Activated naive CD8-positive, alpha-beta T cell treated with anti-CD3 and anti-CD28 coated beads, Interleukin-2, amount 50 U/mL, for 16 hours (primary cell): ENCODE data around the gene ASTN2.

ENCODE experiments used
- DNase-seq: peaks from one replicate; pipeline ENCODE4 v3.0.0-alpha.2; 2020; ENCODE audit warnings: low read depth, low spot score

Gene ASTN2

GRCh38 chr9:116524778-116525470 lies 889.9 kb downstream of the ASTN2 start:
- DNase-seq = no peak

DNA sequence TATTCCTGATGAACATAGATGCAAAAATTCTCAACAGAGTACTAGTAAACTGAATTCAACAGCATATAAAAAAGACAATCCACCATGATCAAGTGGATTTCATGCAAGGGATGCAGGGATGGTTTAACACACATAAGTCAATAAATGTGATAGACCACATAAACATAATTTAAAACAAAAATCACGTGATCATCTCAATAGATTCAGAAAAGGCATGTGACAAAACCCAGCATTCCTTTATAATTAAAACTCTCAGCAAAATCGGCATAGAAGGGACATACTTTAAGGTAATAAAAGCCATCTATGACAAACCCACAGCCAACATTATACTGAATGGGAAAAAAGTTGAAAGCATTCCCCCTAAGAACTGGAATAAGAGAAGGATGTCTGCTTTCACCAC lies 894.6 kb downstream of the ASTN2 start:
- DNase-seq = no peak

DNA sequence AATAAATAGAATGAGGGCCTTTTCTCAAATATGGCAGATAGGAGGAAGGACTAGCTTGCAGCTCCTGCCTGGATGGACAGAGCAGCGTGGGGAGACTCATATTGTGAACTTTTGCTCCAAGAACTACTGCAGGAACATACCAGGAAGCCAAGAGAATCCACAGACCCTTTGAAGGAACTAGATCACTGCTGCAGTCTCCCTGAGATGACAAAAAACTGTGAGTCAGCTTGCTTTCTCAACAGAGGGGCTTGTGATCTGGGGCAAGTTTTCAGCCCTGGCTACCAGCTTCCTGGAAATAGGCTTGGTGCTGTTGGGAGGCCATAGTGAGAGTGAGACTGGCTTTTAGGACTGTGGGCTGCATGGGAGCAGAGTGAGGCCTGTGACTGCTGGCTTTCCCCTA lies 898.4 kb downstream of the ASTN2 start:
- no peak for DNase-seq

- DNase-seq = no peak
These were observed 899.3 kb downstream of the ASTN2 start for GRCh38 chr9:116515541-116515940.

GRCh38 chr9:116506685-116507084 lies 908.2 kb downstream of the ASTN2 start:
- no peak for DNase-seq

GRCh38 chr9:116504893-116505480 lies 909.9 kb downstream of the ASTN2 start:
- DNase-seq = no peak

GRCh38 chr9:116504081-116504480 lies 910.8 kb downstream of the ASTN2 start:
- DNase-seq = no peak

- no peak for DNase-seq
These were observed 912.1 kb downstream of the ASTN2 start for GRCh38 chr9:116502746-116503145.

DNA sequence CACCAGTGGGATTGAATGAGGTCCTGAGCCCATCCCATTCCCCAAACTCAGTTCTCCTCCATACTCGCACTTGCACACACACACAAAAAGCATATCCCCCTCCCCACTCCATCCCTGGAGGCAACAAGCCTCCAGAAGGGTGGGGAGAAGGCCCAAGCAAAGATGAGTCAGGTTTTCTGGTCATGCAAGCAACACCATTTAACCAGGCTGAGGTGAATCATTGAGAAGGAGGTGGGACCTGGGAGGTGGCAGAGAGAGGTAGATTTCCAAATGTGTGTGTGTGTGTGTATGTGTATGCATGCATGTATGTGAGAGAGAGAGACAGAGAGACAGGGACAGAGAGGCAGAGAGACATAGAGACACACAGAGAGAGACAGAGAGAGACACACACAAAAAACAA lies 913.0 kb downstream of the ASTN2 start:
- DNase-seq = no peak

- no peak for DNase-seq
These were observed 914.6 kb downstream of the ASTN2 start for GRCh38 chr9:116499986-116500871.

DNA sequence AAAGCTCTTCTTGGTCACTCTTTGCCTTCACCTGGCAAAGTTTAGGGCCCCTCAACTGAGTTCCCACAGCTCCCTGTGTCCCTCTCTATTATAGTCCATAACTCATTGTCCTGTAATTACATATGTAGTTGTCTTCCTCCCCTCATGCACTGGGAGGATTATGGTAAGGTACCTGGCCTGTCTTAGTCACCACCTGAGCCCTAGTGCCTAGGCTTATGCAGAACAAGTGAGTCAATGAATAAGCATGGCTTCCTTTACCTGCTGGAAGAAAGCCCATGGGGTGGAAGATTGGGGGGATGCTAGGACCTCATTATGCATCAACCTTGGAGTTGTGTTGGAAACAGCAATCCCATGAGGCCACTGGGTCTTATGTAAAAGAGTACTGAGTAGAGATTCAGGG lies 915.4 kb downstream of the ASTN2 start:
- DNase-seq = no peak

DNA sequence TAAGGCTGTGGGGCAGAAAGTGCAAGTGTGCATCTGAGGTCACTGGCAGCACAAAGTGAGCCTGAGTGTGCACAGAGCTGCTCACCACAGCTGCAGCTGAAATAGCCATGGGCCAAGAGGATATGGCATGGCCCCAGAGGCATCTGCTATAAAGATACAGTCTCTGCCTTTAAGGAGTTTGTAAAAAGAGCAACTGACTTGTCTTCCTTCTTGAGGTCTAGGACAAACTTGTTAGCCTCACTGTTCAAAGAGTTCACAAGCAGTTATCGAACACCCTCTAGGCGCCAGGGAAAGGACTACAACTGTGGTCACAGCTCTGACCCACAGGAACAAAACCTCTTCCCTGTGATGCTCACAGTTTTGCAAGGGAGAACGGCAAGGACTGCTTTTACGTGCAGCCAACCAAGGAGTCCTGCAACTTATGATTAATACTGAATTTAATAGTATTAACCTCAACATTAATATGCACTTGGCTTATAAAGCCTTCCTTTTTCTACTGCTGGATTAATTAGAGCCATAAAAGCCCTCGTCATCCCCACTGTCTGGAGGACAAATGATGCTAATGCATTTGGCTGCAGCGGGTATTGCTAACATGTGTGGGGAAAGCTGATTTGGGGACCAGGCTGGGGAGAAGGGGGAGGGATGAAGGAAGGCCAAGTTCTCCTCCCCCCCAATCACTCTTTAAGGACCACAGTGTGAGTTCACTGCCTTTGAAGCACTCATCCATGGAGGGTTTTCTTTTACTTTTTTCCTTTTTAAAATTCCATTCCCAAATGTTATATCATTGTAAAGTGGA lies 917.6 kb downstream of the ASTN2 start:
- no peak for DNase-seq

DNA sequence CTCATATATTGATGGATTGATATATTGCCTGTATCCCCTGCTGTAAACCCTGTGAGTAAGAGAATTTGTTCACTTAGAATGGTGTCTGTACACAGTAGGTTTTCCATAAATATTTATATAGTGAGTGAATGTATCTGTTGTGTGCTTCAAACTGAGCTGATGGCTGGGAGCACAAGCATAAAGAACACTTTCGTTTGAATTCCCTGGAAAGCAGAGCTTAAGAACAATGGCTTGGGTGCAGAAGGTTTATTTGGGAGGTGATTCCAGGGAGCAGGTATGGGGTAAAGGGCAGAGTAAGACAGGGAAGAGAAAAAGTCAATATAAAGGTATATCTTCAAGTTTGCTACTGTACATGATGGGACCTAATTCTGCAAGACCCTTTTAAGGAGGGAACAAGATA lies 918.7 kb downstream of the ASTN2 start:
- DNase-seq = no peak

DNA sequence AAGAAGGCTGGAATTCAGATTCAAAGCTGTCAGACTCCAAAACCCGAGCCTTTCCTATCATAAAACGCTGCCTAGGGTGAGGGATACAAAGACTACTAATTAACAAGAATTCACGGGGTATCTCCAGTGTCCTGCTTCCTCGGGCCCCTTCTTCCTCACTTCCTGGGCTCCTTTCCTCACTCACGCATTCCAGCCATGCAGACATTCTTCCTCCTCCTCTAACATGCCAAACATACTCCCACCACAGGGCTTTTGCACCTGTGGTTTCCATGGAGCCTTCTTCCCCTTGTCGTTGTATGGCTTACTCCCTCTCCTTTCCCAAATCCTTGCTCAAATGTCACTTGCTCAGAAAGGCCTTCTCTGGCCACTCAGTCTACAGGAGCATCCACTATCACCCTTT lies 919.1 kb downstream of the ASTN2 start:
- no peak for DNase-seq

- DNase-seq = no peak
These were observed 919.8 kb downstream of the ASTN2 start for GRCh38 chr9:116494815-116495634.

- DNase-seq = no peak
These were observed 921.5 kb downstream of the ASTN2 start for GRCh38 chr9:116493183-116493860.

DNA sequence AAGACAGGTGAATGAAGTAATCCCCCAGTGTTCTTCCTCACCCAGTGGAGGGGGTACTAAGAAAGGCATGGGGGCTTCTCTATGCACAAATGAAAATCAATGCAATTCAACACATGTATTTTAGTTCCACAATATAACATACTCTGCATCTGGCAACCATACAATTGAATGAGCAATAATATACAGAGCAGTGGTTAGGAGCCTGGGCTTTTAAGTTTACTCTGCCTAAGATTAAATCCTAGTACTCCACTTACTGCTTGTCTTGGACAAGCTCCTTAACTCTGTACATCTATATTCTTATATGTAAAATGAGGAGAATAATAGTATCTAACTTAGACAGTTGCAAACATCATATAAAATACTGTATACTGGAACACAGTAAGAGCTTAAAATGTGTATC lies 923.2 kb downstream of the ASTN2 start:
- DNase-seq = no peak

GRCh38 chr9:116491219-116491618 lies 923.6 kb downstream of the ASTN2 start:
- DNase-seq = no peak

GRCh38 chr9:116490321-116490720 lies 924.5 kb downstream of the ASTN2 start:
- DNase-seq = no peak

DNA sequence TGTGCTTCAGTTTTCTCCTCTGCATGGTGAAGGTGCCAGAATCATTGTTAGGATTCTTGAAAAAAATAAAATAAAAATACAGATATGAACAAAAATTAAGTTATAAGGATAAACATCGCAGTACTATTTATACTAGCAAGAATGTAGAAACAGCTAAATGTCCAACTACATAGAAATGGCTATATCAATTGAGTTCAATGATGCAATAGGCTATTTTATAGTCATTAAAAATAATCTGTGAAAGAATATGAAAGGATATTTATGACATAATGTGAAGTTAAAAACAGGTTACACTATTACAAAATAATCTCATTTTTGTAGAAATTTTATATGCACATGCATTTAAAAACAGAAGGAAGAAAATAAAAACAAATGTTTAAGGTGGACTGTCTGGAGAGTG lies 926.5 kb downstream of the ASTN2 start:
- DNase-seq = no peak
